Lower leg skin (tissue), 4 donors: Measurements from ENCODE around the gene PLEKHN1. TPM values are rescaled to one million over a fixed set of nuclear protein-coding genes. Genes with fewer than 3 reads are reported as not detected.
"Not testable (repeated sequence)": the region's sequence is repeated elsewhere in the genome, so short reads cannot be mapped to it uniquely, and the experiment has no call there.

Experiments used
- DNase-seq, 2 donors: peaks; one replicate each; pipeline ENCODE4 v3.0.0-alpha.2; 2019; ENCODE audit warnings: low spot score in 2 of 2
- H3K4me3 ChIP-seq: fragments of 200-600 bp; sonication (generic); 2 replicates; pipeline ENCODE4 v1.5.1; 2017; ENCODE audit warnings: mild to moderate bottlenecking, low read depth; ENCODE audit not compliant: poor library complexity, severe bottlenecking
- POLR2A ChIP-seq, 2 donors: fragments of 450-650 bp; IDR thresholded peaks; one replicate each; pipeline ENCODE4 v1.6.1; 2016 to 2017; ENCODE audit warnings: antibody characterized with exemption in 2 of 2, mild to moderate bottlenecking in 1 of 2, moderate library complexity in 1 of 2
- WGBS, 2 donors: methylation state at CpG; one replicate each; pipeline ENCODE4 v1.1.5; 2018; 5-methylcytosine and 5-hydroxymethylcytosine counted together
- intact Hi-C: fragments of 100-400 bp; cut with DNase I; formaldehyde crosslinking; loops from one replicate; pipeline ENCODE4 v1.15.0; 2023; ENCODE audit warnings: low total_unique reads
- total RNA-seq, 4 donors: library from RNA; depleted of rRNA; stranded (reverse); fragments of >200 nt; gene quantifications; one replicate each; pipeline ENCODE4 v1.1.0, GENCODE V29; 2016
- TF ChIP-seq, protein P1 (sequence below), 3 donors: fragments of 450-650 bp; IDR thresholded peaks; one replicate each; pipeline ENCODE4 v1.5.1; 2016; ENCODE audit warnings: antibody characterized with exemption in 3 of 3, mild to moderate bottlenecking in 3 of 3, moderate library complexity in 2 of 3

PLEKHN1 gene
- total RNA-seq, 4 donors from 2014 or later, result 38.7 to 109 (median 45.3) TPM

DNA sequence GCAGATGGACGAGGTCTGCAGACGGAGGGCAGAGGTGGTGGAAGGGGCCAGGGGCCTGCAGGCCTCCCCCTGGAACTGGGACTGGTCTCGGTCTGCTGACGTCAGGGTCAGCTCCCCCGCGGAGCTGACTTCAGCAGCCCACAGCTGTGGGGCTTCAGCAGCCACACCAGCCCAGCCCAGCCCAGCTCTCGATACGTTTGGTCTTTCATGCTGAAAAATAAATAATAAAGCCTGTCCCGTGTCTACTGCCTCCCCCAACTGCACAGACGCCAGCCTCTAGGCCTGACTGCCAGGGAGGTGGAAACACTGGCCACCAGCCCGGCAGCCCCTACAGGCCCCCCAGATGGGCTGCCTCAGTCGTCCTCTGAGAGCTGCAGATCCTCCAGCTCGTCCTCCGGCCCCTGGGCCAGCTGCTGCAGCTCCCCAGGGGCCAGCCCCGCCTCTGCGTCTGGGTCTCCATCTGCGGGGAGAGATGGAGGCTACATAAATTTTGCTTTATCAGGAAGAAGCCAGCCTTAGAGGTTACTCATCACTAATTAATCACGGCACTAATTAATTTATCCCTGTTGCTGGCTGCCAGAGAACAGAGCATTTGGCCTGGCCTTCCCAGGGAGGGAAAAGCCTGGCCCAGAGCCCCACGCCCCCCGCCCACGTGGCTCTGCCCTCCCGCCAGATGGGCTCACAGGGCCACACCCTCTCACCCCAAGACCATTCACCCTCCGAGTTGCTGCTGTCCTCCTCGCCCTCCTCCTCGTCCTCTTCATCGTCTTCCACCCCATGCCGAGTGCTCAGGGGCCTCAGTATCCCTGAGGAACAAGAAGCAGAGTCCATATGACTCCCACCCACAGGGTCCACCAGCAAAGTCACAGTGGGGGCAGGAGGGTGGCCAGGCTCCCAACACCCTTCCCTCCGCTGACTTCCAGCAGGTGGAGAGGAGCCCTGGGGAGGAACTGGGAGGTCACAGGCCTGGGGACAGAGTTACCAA is 21.6 kb upstream of the PLEKHN1 start:
- no peak overlapping the region for H3K4me3 ChIP-seq
- 69% methylated on average over 28 of the region's 28 CpGs for WGBS, 2 donors
- no peak for TF ChIP-seq POLR2A (IDR thresholded peaks at IDR 0.05)
- TF ChIP-seq, protein P1, sequence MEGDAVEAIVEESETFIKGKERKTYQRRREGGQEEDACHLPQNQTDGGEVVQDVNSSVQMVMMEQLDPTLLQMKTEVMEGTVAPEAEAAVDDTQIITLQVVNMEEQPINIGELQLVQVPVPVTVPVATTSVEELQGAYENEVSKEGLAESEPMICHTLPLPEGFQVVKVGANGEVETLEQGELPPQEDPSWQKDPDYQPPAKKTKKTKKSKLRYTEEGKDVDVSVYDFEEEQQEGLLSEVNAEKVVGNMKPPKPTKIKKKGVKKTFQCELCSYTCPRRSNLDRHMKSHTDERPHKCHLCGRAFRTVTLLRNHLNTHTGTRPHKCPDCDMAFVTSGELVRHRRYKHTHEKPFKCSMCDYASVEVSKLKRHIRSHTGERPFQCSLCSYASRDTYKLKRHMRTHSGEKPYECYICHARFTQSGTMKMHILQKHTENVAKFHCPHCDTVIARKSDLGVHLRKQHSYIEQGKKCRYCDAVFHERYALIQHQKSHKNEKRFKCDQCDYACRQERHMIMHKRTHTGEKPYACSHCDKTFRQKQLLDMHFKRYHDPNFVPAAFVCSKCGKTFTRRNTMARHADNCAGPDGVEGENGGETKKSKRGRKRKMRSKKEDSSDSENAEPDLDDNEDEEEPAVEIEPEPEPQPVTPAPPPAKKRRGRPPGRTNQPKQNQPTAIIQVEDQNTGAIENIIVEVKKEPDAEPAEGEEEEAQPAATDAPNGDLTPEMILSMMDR (IDR thresholded peaks at IDR 0.05), result no peak
- intact Hi-C loops, result no loop called here
- DNase-seq, result no peak

DNA sequence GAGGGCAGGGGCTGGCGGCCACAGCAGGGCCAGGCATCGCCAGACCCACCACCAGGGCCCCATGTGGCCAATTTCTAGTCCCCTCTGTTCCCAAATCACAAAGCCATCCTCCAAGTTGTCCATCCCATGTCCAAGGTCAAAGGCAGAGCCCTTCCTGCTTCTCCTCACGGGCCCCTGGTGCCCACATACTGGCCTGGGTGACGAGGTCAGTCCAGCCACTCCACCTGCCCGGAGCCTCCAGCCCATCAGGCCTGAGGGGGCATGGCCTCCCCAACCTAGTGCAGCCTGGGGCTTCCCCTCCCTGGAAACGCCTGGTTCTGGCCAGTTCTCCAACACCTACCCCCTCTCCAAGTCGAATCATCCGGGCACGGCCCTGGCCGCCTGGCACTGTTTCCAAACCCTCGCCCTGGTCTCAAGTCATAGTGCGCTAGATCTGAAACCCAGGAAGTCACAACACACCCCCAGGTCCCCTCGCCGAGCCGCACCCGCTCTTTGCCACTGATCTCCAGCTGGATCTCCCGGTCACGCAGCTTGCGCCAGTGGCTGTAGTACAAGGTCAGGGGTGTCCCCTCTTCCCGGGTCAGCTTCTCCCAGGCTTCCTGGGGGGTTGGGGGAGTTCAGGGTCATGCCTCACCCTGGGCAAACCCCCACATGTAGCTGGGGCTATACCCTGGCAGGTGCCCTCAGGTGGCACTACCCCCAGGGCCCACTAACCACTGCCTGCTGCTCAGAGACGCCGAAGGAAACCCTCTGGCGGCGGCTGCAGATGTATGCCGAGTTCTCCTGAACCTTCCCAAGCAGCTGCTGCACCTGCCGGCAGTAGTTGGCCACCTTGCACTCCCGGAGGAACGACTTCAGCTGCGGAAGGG is 20.4 kb upstream of the PLEKHN1 start:
- WGBS, 2 donors, result 86 to 88% methylated on average over 29 of the region's 29 CpGs
- no peak overlapping the region for H3K4me3 ChIP-seq
- no peak for DNase-seq
- intact Hi-C loops, result no loop called here
- no peak for TF ChIP-seq POLR2A (IDR thresholded peaks at IDR 0.05)
- TF ChIP-seq, protein P1 (IDR thresholded peaks at IDR 0.05), result no peak

DNA sequence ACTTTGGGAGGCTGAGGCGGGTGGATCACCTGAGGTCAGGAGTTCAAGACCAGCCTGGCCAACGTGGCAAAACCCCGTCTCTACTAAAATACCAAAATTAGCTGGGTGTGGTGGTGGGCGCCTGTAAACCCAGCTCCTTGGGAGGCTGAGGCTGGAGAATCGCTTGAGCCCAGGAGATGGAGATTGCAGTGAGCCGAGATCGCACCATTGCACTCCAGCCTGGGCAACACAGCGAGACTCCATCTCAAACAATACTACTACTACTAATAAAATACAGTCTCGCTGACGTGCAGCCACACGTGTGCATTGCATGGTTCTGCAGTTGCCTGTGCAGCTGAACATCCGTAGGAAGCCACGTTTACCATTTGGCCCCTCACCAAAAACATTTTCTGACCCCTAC is 19.5 kb upstream of the PLEKHN1 start:
- H3K4me3 ChIP-seq, intact Hi-C loops, DNase-seq: not testable (repeated sequence)
- 91 to 92% methylated on average over 13 of the region's 13 CpGs for WGBS, 2 donors

DNA sequence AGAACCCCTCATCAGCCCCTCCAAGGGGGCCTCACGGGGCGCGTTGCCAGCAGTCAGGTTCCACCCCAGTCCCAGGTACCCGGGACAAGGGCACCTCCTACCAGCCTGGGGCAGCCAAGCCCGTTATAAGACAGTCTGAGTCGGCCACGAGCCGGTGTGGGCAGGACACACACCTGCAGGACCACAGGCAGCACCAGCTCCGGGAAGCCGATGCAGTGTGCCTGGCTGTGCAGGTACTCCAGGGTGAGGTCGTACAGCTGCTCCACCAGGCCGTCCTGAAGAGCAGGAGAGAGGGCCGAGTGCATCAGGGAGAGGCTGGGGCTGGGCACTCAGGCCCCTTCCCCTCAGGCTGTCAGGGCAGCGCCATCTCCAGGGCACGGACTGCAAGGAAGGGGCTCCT is 18.3 kb upstream of the PLEKHN1 start:
- H3K4me3 ChIP-seq, result no peak overlapping the region
- WGBS, 2 donors, result 90% methylated on average over 10 of the region's 15 CpGs; no CpG with 5 or more reads in 1 of the 2 donors
- no peak for DNase-seq
- intact Hi-C loops, result no loop called here
- TF ChIP-seq, protein P1 (IDR thresholded peaks at IDR 0.05), result no peak
- TF ChIP-seq POLR2A (IDR thresholded peaks at IDR 0.05), result no peak

DNA sequence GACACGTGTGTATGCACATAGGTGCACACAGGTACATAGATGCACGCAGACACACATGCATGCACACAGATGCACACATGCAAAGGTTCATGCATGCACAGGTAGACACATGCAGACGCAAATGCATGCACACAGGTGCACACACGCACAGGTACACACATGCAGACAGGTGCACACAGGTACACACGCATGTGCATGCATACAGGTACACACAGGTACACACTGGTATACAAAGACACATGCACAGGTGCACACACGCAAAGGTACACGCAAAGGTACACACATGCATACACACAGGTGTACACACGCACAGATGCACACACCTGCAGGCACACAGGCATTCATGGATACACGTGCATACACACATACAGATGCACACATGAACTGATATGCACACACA is 16.0 kb upstream of the PLEKHN1 start:
- intact Hi-C loops, result no loop called here
- no peak for TF ChIP-seq POLR2A (IDR thresholded peaks at IDR 0.05)
- no peak overlapping the region for H3K4me3 ChIP-seq
- no peak for DNase-seq
- 90 to 97% methylated on average over 9 of the region's 9 CpGs for WGBS, 2 donors

DNA sequence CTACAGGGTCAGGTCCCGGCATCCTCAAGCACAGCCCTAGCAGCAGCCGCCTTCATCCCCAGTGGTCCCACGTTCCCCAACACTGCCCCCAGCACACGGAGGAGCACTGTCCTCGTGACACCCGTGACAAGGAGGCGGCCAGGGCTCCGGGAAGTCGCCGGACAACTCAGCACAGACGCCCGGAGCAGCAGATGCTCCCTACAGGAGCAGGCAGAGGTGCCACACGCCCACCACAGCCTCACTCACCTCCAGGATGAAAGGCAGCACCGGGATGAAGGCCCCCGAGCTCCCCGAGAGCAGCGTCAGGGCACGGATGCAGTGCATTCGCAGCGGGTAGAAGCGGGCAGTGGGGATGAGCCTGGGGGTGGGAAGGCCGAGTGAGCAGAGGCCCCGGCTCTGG is 15.4 kb upstream of the PLEKHN1 start:
- no peak for TF ChIP-seq POLR2A (IDR thresholded peaks at IDR 0.05)
- TF ChIP-seq, protein P1 (IDR thresholded peaks at IDR 0.05), result no peak
- no peak for DNase-seq
- intact Hi-C loops, result no loop called here
- H3K4me3 ChIP-seq, result no peak overlapping the region
- WGBS, 2 donors, result 91 to 96% methylated on average over 21 to 23 of the region's 23 CpGs
